Loucy (cell line): ENCODE results near the gene DUSP7.

Experiments used
- EZH2phosphoT487 ChIP-seq: fragments of 200-600 bp; IDR thresholded peaks from 2 replicates; pipeline ENCODE4 v1.6.1; 2018; ENCODE audit warnings: antibody characterized with exemption, mild to moderate bottlenecking, moderate library complexity, borderline replicate concordance
- TF ChIP-seq, protein P1 (sequence below): fragments of 200-600 bp; sonication (generic); conservative IDR thresholded peaks from 2 replicates; pipeline ENCODE4 v1.5.1; 2014; ENCODE audit warnings: mild to moderate bottlenecking, antibody characterized with exemption, low read length

DNA sequence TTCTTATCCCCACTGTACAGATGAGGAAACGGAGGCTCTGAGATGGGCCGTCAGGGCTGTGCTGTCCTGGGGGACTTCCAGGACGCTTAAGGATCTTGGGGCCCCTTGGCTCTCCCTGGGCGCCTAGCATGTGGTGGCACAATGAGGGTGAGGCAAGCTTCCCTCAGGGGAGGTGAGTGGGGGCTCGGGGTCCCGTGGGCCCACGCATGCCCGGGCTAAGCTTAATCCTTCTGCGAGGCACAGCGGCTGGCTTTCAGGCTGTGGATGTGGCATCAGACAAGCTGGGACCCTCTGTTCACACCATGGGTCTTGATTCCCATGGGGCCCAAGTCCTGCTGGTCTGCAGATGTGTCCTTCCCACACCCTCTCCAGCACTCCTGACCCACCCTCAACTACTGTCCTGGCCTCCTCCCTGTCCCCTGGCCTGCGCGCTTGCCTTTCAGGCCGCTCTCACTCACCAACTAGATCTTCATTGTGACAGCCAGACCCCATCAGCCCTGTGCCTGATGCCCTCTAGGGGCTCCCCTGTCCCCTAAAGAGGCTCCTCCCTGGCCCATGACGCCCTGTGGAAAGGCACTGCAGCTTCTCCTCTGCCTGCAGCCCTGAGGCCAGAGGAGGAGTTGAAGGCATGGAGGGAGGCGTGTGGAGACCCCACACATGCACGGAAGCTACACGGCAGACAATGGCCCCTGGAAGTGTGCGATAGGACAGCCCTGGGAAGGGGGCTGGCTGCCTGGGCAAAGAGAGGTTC lies 11.3 kb downstream of the DUSP7 start:
- no peak for TF ChIP-seq EZH2phosphoT487
- TF ChIP-seq, protein P1, sequence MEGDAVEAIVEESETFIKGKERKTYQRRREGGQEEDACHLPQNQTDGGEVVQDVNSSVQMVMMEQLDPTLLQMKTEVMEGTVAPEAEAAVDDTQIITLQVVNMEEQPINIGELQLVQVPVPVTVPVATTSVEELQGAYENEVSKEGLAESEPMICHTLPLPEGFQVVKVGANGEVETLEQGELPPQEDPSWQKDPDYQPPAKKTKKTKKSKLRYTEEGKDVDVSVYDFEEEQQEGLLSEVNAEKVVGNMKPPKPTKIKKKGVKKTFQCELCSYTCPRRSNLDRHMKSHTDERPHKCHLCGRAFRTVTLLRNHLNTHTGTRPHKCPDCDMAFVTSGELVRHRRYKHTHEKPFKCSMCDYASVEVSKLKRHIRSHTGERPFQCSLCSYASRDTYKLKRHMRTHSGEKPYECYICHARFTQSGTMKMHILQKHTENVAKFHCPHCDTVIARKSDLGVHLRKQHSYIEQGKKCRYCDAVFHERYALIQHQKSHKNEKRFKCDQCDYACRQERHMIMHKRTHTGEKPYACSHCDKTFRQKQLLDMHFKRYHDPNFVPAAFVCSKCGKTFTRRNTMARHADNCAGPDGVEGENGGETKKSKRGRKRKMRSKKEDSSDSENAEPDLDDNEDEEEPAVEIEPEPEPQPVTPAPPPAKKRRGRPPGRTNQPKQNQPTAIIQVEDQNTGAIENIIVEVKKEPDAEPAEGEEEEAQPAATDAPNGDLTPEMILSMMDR: no peak; the same call in 1 of the 2 replicates
